ENCODE measurements around the gene FOXD4L3. TPM values are rescaled to one million over a fixed set of nuclear protein-coding genes. Genes with fewer than 3 reads are reported as not detected.
"Not testable (repeated sequence)": the region's sequence is repeated elsewhere in the genome, so short reads cannot be mapped to it uniquely, and the experiment has no call there.

The FOXD4L3 gene
- total and polyA plus RNA-seq, 2 of the 13 experiments (the other 11 are each of a cell fraction or from before 2014, with no cell fraction given) = 0.07 TPM; not detected in 1

DNA sequence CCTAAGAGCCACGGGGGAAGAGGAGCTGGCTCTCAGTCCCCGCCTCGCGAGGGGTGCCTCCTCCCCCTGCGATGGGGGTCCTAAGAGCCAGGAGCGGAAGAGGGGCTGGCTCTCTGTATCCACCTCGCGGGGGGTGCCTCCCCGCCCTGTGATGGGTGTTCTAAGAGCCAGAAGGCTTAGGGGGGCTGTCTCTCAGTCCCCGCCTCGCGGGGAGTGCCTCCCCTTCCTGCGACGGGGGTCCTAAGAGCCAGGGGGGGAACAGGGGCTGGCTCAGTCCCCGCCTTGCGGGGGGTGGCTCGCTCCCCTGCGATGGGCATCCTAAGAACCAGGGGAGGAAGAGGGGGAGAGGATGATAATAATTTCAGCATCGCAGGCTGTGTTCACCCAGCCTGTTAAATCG, 21.9 kb downstream of the FOXD4L3 start:
- H3K9ac ChIP-seq (ENCODE audit: insufficient read depth, low read depth, low read length); CTCF ChIA-PET (ENCODE audit: low intra/inter-chr PET ratio, low total read pairs); ATAC-seq; H3K79me2 ChIP-seq (ENCODE audit: insufficient read depth, low read length); DNase-seq (ENCODE audit: low spot score); BruUV-seq (replicated peaks); POLR2A ChIA-PET; H2AFZ ChIP-seq (ENCODE audit: low read length); FAIRE-seq; H3K27ac ChIP-seq (ENCODE audit: extremely low read length, insufficient read depth, low read length); H3K27me3 ChIP-seq (ENCODE audit: control insufficient read depth in 1 of 2, insufficient read depth in 2 of 2, low read length in 2 of 2); in situ Hi-C loops (cut with HindIII; ENCODE audit: extremely low pct_ligation_motif_present, low pct_unique_long_range_greater_than_20kb); H3K4me2 ChIP-seq (ENCODE audit: low read depth, low read length); H3K4me1 ChIP-seq (ENCODE audit: insufficient read depth, low read length); intact Hi-C loops (cut with micrococcal nuclease; ENCODE audit: unreplicated experiment); H3K4me3 ChIP-seq (replicated peaks in 1 of 3; ENCODE audit: insufficient read depth in 1 of 3, low read depth in 2 of 3, low read length in 3 of 3); H3K36me3 ChIP-seq (replicated peaks in 1 of 2; ENCODE audit: control insufficient read depth in 1 of 2, insufficient read depth in 2 of 2, low read length in 2 of 2); H4K20me1 ChIP-seq (ENCODE audit: insufficient read depth, low read length); H3K9me3 ChIP-seq (ENCODE audit: low read length): not testable (repeated sequence)
- 22% methylated on average over 4 of the region's 20 CpGs for WGBS (ENCODE audit: low lambda C conversion rate)

- H3K9me3 ChIP-seq (ENCODE audit: low read length); BruUV-seq (replicated peaks); POLR2A ChIA-PET; H3K79me2 ChIP-seq (ENCODE audit: insufficient read depth, low read length); H3K4me1 ChIP-seq (ENCODE audit: insufficient read depth, low read length); H3K4me2 ChIP-seq (ENCODE audit: low read depth, low read length); intact Hi-C loops (cut with micrococcal nuclease; ENCODE audit: unreplicated experiment); H3K27me3 ChIP-seq (ENCODE audit: control insufficient read depth in 1 of 2, insufficient read depth in 2 of 2, low read length in 2 of 2); CTCF ChIA-PET (ENCODE audit: low intra/inter-chr PET ratio, low total read pairs); H4K20me1 ChIP-seq (ENCODE audit: insufficient read depth, low read length); DNase-seq (ENCODE audit: low spot score); in situ Hi-C loops (cut with HindIII; ENCODE audit: extremely low pct_ligation_motif_present, low pct_unique_long_range_greater_than_20kb); H3K9ac ChIP-seq (ENCODE audit: insufficient read depth, low read depth, low read length); ATAC-seq; H3K4me3 ChIP-seq (replicated peaks in 1 of 3; ENCODE audit: insufficient read depth in 1 of 3, low read depth in 2 of 3, low read length in 3 of 3); FAIRE-seq; H3K27ac ChIP-seq (ENCODE audit: extremely low read length, insufficient read depth, low read length); H3K36me3 ChIP-seq (replicated peaks in 1 of 2; ENCODE audit: control insufficient read depth in 1 of 2, insufficient read depth in 2 of 2, low read length in 2 of 2); H2AFZ ChIP-seq (ENCODE audit: low read length): not testable (repeated sequence)
- WGBS (ENCODE audit: low lambda C conversion rate) = 6% methylated on average over 2 of the region's 4 CpGs
Observed at GRCh38 chr9:68329106-68329505, 26.4 kb downstream of the FOXD4L3 start.

GRCh38 chr9:68330531-68331173, 28.0 kb downstream of the FOXD4L3 start:
- POLR2A ChIA-PET; CTCF ChIA-PET (ENCODE audit: low intra/inter-chr PET ratio, low total read pairs); H3K27ac ChIP-seq (ENCODE audit: extremely low read length, insufficient read depth, low read length); H3K4me2 ChIP-seq (ENCODE audit: low read depth, low read length); H3K9me3 ChIP-seq (ENCODE audit: low read length); H3K4me1 ChIP-seq (ENCODE audit: insufficient read depth, low read length); H3K79me2 ChIP-seq (ENCODE audit: insufficient read depth, low read length); H4K20me1 ChIP-seq (ENCODE audit: insufficient read depth, low read length); H2AFZ ChIP-seq (ENCODE audit: low read length); BruUV-seq (replicated peaks); intact Hi-C loops (cut with micrococcal nuclease; ENCODE audit: unreplicated experiment); in situ Hi-C loops (cut with HindIII; ENCODE audit: extremely low pct_ligation_motif_present, low pct_unique_long_range_greater_than_20kb); DNase-seq (ENCODE audit: low spot score); FAIRE-seq; H3K27me3 ChIP-seq (ENCODE audit: control insufficient read depth in 1 of 2, insufficient read depth in 2 of 2, low read length in 2 of 2); H3K4me3 ChIP-seq (replicated peaks in 1 of 3; ENCODE audit: insufficient read depth in 1 of 3, low read depth in 2 of 3, low read length in 3 of 3); H3K36me3 ChIP-seq (replicated peaks in 1 of 2; ENCODE audit: control insufficient read depth in 1 of 2, insufficient read depth in 2 of 2, low read length in 2 of 2); H3K9ac ChIP-seq (ENCODE audit: insufficient read depth, low read depth, low read length); ATAC-seq: not testable (repeated sequence)
- WGBS (ENCODE audit: low lambda C conversion rate) = 35% methylated on average over 7 of the region's 11 CpGs

DNA sequence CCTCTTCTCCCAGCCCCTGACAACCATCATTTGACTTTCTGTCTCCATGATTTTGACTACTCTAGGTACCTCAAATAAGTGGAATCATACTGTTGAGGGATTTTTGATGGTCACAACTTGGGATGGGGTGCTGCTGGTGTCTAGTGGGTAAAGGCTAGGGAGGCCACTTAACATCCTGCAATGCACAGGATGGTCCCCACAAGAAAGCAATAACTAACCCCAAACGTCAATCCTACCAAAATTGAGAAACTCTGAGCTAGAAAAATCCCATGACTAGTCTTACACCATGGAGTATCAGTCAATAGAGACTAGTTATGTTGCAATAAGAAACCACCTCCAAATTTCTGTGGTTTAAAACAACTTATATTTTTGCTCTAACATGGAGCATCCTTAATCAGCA, 29.5 kb downstream of the FOXD4L3 start:
- CTCF ChIA-PET (ENCODE audit: low intra/inter-chr PET ratio, low total read pairs); H3K9me3 ChIP-seq (ENCODE audit: low read length); H3K79me2 ChIP-seq (ENCODE audit: insufficient read depth, low read length); H3K4me3 ChIP-seq (replicated peaks in 1 of 3; ENCODE audit: insufficient read depth in 1 of 3, low read depth in 2 of 3, low read length in 3 of 3); H3K4me2 ChIP-seq (ENCODE audit: low read depth, low read length); H3K4me1 ChIP-seq (ENCODE audit: insufficient read depth, low read length); H3K9ac ChIP-seq (ENCODE audit: insufficient read depth, low read depth, low read length); POLR2A ChIA-PET; H4K20me1 ChIP-seq (ENCODE audit: insufficient read depth, low read length); H2AFZ ChIP-seq (ENCODE audit: low read length); FAIRE-seq; ATAC-seq; in situ Hi-C loops (cut with HindIII; ENCODE audit: extremely low pct_ligation_motif_present, low pct_unique_long_range_greater_than_20kb); H3K36me3 ChIP-seq (replicated peaks in 1 of 2; ENCODE audit: control insufficient read depth in 1 of 2, insufficient read depth in 2 of 2, low read length in 2 of 2); intact Hi-C loops (cut with micrococcal nuclease; ENCODE audit: unreplicated experiment); H3K27ac ChIP-seq (ENCODE audit: extremely low read length, insufficient read depth, low read length); DNase-seq (ENCODE audit: low spot score); BruUV-seq (replicated peaks); H3K27me3 ChIP-seq (ENCODE audit: control insufficient read depth in 1 of 2, insufficient read depth in 2 of 2, low read length in 2 of 2): not testable (repeated sequence)
- WGBS (ENCODE audit: low lambda C conversion rate) = no CpG with 5 or more reads among the region's 1 CpG
